A549 (cell line): ENCODE measurements around the gene ALG2.

Source experiments
- JUNB ChIP-seq: fragments of >200 bp; sonication (Bioruptor Twin); formaldehyde crosslinking; IDR thresholded peaks from 2 replicates; pipeline ENCODE4 v1.6.1; 2016
- POLR2A ChIP-seq: IDR thresholded peaks from 2 replicates; pipeline ENCODE4 v1.6.1; 2012; ENCODE audit warnings: mild to moderate bottlenecking, low read length
- RAD21 ChIP-seq, 2 experiments: fragments of >200 bp in 1 of 2; sonication (Bioruptor Twin) in 1 of 2; formaldehyde crosslinking in 1 of 2; IDR thresholded peaks in 1 of 2; conservative IDR thresholded peaks in 1 of 2; 2 replicates in 1 of 2; 3 replicates in 1 of 2; pipeline ENCODE4 v1.6.1; 2012 to 2018; ENCODE audit warnings: inconsistent platforms in 1 of 2
- SREBF2 ChIP-seq: fragments of 450-650 bp; IDR thresholded peaks from 2 replicates; pipeline ENCODE4 v1.6.1; 2014; ENCODE audit warnings: mild to moderate bottlenecking, moderate library complexity
- ZFP36 ChIP-seq: fragments of 450-650 bp; IDR thresholded peaks from 2 replicates; pipeline ENCODE4 v1.6.1; 2014; ENCODE audit warnings: borderline replicate concordance; ENCODE audit not compliant: partially characterized antibody
- TF ChIP-seq, protein P1 (sequence below): fragments of 200-600 bp; sonication (generic); IDR thresholded peaks from 2 replicates; pipeline ENCODE4 v1.6.1; 2016; ENCODE audit warnings: antibody characterized with exemption, mild to moderate bottlenecking, moderate library complexity
- TF ChIP-seq, protein P2 (sequence below): fragments of >200 bp; sonication (Bioruptor Twin); formaldehyde crosslinking; IDR thresholded peaks from 3 replicates; pipeline ENCODE4 v1.5.1; 2016

DNA sequence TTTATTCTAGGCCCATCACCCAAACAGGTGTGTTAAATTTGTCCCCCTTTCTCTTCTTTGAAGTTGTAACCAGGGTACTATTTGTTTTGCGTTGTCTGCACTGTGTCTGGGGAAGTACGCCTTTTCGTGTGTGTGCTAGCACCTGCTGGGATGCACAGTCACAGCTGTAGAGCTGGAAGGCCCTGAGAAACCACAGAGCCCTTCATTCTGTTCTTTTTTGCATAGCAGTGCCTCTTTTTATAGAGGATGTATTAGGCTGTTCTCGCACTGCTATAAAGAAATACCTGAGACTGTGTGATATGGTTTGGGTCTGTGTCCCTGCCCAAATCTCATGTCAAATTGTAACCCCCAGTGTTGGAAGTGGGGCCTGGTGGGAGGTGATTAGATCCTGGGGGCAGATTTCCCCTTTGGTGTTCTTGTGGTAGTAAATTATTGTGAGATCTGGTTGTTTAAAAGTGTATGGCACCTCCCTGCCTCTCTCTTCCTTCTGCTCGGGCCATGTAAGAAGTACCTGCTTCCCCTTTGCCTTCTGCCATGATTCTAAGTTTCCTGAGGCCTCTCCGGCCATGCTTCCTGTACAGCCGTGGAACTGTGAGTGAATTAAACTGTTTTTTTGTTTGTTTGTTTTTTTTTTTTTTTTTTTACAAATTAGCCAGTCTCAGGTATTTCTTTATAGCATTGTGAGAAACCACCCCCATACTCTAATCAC, 14.3 kb upstream of the ALG2 start:
- TF ChIP-seq RAD21 (conservative IDR thresholded peaks at IDR 0.05 in 1 of 2, IDR thresholded peaks at IDR 0.05 in 1 of 2): no peak
- no peak for TF ChIP-seq JUNB
- TF ChIP-seq, protein P1, sequence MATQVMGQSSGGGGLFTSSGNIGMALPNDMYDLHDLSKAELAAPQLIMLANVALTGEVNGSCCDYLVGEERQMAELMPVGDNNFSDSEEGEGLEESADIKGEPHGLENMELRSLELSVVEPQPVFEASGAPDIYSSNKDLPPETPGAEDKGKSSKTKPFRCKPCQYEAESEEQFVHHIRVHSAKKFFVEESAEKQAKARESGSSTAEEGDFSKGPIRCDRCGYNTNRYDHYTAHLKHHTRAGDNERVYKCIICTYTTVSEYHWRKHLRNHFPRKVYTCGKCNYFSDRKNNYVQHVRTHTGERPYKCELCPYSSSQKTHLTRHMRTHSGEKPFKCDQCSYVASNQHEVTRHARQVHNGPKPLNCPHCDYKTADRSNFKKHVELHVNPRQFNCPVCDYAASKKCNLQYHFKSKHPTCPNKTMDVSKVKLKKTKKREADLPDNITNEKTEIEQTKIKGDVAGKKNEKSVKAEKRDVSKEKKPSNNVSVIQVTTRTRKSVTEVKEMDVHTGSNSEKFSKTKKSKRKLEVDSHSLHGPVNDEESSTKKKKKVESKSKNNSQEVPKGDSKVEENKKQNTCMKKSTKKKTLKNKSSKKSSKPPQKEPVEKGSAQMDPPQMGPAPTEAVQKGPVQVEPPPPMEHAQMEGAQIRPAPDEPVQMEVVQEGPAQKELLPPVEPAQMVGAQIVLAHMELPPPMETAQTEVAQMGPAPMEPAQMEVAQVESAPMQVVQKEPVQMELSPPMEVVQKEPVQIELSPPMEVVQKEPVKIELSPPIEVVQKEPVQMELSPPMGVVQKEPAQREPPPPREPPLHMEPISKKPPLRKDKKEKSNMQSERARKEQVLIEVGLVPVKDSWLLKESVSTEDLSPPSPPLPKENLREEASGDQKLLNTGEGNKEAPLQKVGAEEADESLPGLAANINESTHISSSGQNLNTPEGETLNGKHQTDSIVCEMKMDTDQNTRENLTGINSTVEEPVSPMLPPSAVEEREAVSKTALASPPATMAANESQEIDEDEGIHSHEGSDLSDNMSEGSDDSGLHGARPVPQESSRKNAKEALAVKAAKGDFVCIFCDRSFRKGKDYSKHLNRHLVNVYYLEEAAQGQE: no peak
- TF ChIP-seq ZFP36: no peak
- TF ChIP-seq SREBF2: no peak
- TF ChIP-seq, protein P2, sequence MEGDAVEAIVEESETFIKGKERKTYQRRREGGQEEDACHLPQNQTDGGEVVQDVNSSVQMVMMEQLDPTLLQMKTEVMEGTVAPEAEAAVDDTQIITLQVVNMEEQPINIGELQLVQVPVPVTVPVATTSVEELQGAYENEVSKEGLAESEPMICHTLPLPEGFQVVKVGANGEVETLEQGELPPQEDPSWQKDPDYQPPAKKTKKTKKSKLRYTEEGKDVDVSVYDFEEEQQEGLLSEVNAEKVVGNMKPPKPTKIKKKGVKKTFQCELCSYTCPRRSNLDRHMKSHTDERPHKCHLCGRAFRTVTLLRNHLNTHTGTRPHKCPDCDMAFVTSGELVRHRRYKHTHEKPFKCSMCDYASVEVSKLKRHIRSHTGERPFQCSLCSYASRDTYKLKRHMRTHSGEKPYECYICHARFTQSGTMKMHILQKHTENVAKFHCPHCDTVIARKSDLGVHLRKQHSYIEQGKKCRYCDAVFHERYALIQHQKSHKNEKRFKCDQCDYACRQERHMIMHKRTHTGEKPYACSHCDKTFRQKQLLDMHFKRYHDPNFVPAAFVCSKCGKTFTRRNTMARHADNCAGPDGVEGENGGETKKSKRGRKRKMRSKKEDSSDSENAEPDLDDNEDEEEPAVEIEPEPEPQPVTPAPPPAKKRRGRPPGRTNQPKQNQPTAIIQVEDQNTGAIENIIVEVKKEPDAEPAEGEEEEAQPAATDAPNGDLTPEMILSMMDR: no peak
- TF ChIP-seq POLR2A: no peak
